NCI-H748 treated with DMSO at 0.1 percent for 48 hours (cell line): ENCODE measurements around the gene FAM124A.

Experiments used
- DNase-seq: peaks from one replicate; lab custom pipeline; 2025; lab: John Stamatoyannopoulos, UW

The FAM124A gene, protein sequence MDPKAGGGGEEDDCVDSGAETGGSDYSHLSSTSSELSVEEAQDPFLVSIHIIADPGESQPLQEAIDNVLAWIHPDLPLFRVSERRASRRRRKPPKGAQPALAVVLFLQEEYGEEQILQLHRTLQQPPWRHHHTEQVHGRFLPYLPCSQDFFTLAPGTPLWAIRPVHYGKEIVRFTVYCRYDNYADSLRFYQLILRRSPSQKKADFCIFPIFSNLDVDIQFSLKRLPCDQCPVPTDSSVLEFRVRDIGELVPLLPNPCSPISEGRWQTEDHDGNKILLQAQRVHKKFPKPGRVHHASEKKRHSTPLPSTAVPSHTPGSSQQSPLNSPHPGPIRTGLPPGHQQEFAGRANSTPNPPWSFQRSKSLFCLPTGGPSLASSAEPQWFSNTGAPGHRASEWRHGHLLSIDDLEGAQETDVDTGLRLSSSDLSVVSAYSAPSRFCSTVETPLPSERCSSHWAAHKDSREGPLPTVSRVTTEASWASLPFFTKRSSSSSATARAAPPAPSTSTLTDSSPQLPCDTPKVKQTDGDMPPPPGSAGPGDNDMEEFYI

DNA sequence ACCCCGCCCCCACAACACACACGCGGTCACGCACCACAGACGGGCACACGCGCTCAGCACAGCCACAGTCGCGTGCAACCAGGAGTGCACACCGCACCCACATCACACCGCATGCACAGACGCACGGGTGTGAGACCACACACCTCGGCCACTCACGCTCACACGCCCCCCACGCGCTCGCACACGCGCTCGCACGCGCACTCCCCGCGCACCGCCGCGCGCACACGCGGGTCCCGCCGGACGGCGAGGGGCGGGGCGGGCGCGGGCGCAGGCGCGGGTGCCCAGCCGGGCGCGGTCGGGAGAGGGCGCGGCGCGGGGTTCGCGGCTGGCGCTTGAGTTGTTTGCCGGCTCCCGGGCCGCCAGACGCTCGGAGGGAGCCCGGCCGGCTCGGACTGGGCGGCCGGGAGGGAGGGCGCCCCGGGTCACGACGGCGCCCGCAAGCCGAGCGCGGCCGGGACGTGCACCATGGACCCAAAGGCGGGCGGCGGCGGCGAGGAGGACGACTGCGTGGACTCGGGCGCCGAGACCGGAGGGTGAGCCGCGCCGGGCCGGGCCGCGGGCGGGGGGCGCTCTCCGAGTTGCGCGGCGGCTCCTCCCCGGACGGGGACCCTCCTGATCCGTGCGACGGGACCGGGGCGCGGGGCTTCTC, at the start of gene FAM124A:
TSS of gene FAM124A (plus strand) at position 362 of the 649 bp plus-strand sequence. CDS start at position 466, 104 bp downstream.
- DNase-seq, result peak; percentile 38

DNA sequence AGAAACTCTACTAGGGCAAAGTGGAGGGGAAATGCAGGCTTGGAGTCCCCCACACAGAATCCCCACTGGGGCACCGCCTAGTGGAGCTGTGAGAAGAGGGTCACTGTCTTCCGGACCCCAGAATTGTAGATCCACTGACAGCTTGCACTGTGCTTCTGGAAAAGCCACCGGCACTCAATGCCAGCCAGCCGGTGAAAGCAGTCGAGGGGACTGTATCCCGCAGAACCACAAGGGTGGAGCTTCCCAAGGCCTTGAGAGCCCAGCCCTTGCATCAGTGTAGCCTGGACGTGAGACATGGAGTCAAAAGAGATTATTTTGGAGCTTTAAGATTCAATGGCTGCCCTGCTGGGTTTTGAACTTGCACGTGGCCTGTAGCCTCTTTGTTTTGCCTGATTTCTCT, 47.2 kb upstream of the FAM124A start:
- DNase-seq, result no peak

DNA sequence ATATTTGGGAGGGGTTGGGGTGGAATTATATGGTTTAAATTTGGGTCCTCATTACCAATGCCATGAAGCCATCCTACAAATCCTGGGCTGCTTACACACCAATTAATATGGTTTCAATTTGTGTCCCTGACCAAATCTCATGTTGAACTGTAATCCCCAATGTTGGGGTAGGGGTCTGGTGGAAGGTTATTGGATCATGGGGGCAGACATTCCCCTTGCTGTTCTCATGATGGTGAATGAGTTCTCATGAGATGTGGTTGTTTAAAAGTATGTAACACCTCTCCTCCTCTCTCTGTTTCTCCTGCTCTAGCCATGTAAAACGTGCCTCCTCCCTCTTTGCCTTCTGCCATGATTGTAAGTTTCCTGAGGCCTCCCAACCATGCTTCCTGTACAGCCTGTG, 46.6 kb upstream of the FAM124A start:
- DNase-seq, result no peak

DNA sequence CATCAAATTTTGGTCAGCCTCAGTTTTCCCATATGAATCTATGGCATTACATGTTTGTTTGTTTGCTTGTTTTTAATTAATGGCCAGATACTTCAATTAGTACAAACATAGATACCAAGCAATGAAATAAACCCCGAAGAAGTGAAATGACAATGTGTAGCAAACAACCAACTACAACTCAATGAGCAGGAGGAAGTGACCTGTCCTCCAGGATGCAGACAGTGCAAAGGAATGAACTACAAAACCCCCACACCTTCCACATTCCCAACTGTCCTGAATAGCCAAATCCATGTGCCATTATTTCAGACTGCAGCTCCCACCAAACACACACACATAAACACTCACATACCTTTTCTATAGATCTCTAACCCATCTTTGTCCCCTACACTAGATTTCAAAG, 45.0 kb upstream of the FAM124A start:
- DNase-seq, result no peak

DNA sequence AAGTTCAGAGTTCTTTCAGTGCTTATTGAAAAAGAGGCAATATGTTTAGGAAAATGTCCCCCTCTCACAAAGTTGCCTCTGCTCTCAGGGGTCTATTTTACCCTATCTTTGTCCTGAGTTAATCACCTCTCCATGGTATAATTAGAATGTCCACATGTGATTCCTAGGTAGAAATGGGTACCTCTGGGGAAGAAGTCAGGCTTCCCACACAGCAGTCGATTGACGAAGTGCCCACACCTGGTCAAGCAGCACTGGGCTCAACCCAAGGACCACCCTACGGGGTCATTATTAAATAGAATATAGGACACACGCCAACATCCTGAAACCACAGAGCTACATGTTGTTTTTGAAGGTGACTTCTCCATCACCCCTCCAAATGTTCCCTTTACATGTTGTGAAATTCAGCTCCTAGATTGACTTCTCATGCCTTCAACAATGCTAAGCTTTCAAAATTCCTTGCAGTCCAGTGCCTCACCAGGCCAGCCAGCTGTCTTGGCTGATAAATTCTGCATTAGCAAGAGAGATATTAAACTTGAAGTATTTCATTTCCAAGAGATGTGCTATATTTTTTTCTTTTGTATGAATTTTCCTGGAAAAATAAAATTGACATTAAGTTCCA, 43.6 kb upstream of the FAM124A start:
- no peak for DNase-seq

DNA sequence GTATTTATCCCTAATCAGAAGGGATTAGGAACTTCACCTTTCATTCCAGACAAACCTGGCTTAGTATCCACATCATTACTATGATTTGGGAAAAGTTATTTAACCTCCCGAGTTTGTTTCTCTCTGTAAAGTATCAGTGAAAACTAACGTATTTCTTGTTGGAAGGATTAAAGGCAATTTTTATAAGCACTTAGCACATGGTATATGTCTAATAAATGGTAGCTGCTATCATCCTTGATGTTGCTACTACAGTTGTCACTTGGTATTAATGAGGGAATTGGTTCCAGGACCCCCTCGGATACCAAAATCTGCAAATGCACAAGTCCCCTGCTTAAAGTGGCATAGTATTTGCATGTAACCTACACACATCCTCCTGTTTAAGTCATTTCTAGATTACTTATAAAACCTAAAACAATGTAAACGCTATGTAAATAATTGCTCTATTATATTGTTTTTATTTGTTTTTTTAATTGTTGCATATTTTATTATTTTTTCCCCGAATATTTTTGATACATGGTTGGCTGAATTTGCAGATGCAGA, 42.7 kb upstream of the FAM124A start:
- no peak for DNase-seq

DNA sequence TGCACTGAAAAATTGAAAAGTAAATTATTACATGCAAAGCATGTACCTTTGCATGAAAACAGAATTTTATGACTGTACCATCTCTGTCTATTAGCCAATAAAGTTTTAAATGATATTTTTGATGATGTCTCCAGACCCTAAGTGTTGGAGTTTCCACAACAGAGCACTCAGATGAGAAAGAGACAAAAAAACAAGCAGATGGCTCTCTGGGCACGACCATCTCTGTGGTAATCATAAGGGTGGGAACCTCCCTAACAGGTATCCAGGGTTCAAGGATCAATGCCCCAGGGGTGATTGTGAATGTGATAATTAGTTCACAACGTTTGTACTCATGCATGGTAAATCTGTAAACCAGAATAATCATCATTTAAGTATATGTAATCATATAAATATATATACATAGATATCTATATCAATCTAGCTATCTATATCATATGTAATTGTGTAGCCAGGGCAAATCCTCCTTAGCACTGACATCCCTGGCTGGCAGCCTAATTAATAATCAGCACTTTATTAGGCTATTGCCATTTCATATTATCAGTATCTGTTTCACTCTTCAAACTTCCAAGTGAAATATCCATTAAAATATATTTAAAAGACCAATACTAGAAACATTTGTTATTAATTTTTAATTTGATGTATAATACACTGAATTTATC, 41.2 kb upstream of the FAM124A start:
- no peak for DNase-seq

DNA sequence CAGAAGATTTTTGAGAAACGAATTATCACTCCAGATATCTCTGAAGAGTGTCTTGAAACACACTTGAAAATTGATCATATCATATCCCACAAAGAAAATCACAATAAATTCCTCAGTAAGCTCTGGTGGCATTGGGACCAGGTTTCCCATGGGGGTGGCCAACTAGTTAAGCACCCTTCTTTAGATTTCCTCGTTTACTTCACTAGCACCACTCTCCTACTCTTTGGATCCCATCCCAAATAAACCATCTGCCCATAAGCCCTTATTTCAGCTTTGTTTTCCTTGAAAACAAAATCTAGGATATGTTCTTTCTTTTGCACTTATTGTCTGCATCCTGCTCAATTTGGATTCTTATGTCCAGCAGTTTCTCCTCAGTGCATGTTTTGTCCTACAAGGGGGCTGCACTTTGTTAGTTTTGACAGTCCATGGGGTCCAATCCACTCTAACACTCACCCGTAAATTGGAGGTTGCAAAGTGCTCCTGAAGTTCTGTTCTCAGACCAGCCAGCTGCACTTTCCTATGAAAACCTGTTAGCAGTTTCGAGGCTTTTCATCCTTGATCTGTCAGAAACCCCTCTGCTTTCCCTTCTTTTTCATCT, 40.3 kb upstream of the FAM124A start:
- DNase-seq, result no peak

DNA sequence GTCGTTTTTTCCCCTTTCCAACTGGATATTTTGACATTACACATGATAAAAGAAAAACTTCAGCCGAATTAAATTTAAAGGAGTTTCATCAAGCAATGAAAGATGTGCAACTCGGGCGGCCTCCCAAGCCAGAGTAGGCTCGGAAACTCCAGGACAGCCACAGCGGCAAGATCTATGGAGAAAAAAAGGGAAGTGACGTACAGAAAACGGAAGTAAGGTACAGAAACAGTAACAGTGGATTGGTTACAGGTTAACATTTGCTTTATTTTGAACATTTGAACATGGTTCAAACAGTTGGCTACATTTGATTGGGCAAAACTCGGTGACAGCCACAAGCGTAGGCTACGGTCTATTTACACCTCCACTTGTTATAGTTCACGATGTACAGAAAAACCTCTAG, 30.5 kb upstream of the FAM124A start:
- no peak for DNase-seq

DNA sequence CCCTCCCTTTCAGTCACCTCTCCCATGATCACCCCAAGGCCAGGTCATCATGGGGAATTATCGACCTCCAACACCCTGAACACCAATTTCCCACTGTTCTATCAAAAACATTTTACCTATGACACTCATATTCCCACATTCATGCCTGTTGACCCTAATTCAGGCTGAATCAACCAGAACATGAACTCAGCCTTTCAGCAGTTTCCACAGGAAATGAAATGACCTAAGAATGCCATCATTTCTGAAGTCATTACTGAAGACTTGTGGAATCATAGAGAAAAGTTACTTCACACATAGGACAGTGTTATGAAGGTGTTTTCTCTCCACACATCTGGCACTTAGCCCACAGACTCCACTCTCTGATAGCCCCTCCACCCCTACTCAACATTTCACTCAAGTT, 29.9 kb upstream of the FAM124A start:
- no peak for DNase-seq

DNA sequence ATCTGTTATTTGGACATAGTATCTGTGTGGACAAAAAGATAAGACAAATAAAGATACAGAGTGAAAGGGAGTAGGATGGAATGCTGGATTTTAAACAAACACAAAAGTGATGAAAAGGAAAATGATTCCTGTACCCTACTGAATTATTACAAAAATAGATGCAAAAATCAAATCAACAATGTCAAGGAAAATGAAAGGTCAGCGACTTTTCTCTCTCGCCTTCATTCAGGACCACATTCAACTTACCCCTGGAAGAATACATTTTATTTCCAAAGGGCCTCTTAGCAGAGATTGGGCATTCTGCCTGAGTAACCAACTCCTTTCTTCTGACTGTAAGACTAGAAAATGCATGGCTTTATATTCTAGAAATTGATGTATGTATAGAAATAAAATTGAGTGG, 28.8 kb upstream of the FAM124A start:
- no peak for DNase-seq

DNA sequence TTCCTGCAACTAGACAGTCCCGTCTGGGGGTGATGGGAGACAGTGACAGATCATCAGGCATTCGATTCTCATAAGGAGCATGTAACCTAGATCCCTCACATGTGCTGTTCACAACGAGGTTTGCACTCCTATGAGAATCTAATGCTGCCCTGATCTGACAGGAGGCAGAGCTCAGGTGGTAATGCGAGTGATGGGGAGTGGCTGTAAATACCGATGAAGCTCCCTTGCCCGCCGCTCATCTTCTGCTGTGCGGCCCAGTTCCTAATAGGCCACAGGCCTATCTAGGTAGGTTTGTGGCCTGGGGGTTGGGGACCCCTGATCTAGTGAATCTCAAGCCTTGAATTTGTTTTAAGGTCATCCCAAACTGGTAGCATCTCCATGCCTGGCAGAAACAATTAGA, 27.3 kb upstream of the FAM124A start:
- no peak for DNase-seq

DNA sequence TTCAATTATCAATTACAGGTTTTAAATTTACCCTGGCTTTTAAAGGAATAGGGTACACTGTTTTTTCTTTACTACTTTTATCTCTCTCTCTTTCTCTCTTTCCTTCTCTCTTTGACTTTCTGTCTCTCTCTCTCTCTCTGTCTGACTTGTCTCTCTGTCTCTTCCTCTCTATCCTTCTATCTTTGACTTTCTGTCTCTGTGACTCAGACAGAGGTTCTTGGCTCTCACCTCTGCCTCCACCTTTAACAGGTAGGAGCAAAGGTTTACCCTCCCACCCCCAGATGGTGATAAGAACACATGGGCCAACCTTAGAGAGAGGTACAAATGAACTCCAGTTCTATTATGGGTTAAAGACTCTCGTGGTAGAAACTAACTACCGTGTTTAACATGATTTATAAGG, 20.3 kb upstream of the FAM124A start:
- no peak for DNase-seq

DNA sequence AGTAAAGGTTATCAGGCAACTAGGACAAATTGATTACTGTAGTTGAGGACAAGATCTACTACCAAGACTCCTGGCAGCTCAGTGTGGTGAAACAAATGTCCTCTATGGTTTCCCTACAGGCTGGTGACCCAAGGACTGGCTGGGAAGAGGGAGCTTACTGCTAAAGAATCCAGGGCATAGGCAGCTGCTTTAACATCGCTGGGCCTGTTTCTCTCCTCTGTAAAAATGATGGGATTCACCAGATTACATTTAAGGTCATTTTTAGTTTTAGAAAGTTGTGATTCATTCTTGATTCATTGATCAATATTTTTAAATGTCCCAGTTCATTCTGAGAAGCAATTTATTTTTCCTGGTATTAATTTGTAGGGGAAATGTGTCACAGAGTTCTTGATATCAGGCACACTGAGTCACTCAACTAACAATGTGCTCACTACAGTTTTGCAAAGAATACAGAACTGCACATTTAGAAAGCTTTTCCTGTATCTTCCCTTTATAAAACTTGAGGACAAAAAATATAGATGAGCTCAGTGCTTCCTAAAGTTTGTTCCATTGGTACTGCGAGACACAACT, 19.6 kb upstream of the FAM124A start:
- DNase-seq, result no peak

DNA sequence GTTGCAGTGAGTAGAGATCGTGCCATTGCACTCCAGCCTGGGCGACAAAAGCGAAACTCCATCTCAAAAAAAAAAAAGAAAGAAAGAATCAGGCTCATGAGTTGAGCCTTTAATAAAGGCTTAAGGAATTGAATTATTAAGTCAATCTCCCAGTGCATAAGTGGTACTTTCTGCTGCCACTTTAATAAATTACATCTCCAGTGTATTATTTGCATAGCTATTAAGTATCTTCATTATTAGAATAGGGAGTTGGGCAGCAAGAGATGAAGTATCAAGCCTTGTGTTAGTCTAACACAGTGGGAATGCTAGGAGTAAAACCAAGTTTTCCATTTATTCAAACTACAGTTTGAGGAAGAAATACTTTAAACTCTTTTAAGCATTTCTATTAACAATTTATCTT, 15.6 kb upstream of the FAM124A start:
- no peak for DNase-seq

DNA sequence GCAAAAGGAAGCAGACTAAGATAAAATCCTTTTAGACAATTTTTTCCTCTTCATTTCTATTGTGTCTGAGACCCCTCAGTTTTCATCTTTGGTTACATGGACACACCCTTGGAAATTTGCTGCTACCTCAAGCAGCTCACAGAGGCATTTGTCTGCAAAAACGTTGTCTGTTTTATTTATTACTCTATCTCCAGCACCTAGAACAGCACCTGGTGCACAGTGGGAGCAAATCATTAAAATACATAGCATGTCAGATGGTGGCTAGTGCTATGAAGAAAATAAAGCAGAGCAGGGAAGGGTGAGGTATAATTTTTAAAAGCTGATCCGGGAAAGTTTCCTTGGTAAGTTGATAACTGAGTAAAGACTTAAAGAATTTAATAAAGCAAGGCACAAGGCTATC, 14.3 kb upstream of the FAM124A start:
- DNase-seq, result no peak

DNA sequence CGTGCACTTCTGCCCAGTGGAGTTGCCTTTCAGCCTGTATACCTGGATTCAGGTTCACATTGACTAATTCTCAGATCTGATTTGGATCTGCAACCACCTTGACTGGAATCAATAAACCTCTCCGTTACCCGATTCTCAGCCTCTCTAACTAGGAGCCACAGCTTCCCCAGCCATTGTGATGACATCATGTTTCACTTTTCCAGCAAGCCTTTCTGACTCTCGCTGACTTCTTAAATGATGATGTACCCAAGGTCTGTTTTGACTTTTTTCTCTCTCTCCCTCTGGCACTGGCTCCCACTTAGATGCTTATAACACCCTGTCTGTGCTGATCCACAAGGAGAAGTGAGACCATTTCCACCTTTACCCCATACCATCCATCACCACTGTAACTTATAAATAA, 13.5 kb upstream of the FAM124A start:
- no peak for DNase-seq

DNA sequence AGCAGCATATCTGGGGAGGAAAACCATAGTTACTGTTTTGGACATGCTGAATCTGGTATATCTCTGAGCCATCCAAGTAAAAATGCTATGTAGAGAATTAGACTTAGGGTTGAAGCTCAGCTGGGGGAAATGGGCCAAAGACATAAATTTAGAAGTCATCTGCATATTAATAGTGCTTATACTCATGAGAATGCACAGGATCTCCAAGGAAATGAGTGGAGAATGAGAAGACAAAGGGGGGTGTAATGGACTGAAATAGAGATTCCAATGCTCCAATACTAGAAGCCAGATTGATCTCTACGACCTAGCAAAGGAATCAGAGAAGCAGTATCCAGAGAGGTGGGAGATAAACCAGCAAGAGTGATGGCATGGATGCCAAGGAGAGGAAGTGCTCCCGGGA, 10.3 kb upstream of the FAM124A start:
- no peak for DNase-seq

DNA sequence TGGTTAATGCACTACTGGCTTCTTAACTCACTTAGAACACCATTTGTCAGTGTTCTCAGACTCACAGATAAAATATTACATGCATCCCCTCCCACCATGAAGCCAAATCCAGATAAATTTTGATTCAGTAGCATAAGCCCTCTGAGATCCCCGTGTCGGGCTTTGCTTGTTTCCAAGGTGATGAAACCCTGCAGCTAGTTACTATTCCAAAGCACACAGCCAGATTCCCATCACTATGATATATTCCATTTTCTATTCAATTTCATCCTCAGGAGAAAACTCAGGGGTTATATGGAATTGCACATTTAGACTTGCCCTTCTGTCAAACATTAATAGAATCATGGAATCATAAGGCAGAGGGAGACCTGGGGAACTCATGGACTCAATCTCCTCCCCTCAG, 9.4 kb upstream of the FAM124A start:
- DNase-seq, result no peak

DNA sequence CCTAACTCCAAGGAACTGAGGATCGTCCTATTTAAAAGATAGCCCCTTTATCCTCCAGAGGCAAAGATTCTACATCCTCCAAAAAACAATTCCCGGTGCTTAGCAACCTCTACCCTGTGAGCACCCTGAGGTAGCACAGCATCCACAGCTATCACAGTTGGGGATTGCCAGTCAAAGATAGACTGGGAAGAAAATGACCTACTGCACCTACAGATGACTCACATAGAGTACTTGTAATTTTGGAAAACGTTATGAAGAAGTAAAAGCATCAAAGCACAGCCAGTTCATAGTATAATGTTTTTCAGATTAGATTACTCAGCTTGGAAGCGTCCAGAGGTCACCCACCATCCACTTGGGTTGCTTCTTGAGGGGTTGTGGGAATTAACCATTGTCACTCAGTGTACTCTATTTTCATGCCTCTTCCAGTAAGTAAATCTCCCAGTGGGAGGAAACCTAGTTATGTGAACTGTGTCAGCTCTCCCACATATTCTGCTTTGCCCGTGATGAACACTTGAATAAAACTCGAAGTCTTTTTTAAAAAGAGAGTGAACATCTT, 8.9 kb upstream of the FAM124A start:
- no peak for DNase-seq

DNA sequence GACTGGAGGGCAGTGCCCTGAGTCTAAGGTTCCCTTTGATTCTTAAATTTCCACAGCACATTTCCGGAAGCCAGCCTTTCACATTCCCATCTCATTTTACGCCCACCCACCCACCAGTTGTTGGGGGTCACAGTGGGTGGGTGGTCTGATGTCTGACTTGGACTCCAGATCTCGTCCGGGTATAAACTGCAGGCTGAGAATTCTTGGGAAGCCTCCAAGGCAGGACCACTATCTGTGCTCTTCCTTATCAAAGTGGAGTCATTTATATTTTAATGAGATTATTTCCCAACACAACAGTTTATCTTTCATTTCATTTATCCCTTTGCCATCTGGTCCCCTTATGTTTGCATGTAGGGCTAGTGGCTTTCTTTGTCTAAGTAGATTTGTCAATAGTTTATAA, 3.6 kb upstream of the FAM124A start:
- no peak for DNase-seq
